Psoas muscle (tissue), 8 donors: Measurements from ENCODE around the gene MS4A15. TPM values are rescaled to one million over a fixed set of nuclear protein-coding genes. Genes with fewer than 3 reads are reported as not detected.

Source experiments
- ATAC-seq, 4 donors: fragments of 200-7000 bp; cut with Tn5 transposase; one replicate each; pipeline ENCODE4 v1.9.1; 2020; ENCODE audit warnings: moderate library complexity in 3 of 4, mild to moderate bottlenecking in 2 of 4
- DNase-seq, 2 donors: peaks; one replicate each; pipeline ENCODE4 v3.0.0-alpha.2; 2020
- H3K27ac ChIP-seq: fragments of 200-600 bp; one replicate; pipeline ENCODE4 v1.8.0; 2022
- H3K27me3 ChIP-seq, 3 donors: fragments of 200-600 bp in 1 of 3; one replicate each; pipeline versions ENCODE4 v1.6.1 to v1.8.0; 2013 to 2022; ENCODE audit warnings: low read length in 2 of 3, mild to moderate bottlenecking in 2 of 3, moderate library complexity in 1 of 3; ENCODE audit not compliant: insufficient read depth in 3 of 3
- H3K36me3 ChIP-seq, 2 donors: fragments of 200-600 bp in 1 of 2; one replicate each; pipeline versions ENCODE4 v1.6.1 to v1.8.0; 2013 to 2022; ENCODE audit warnings: low read depth in 1 of 2, mild to moderate bottlenecking in 1 of 2, moderate library complexity in 1 of 2; ENCODE audit not compliant: insufficient read depth in 1 of 2
- H3K4me1 ChIP-seq: fragments of 200-600 bp; one replicate; pipeline ENCODE4 v1.8.0; 2022
- H3K4me3 ChIP-seq: fragments of 200-600 bp; one replicate; pipeline ENCODE4 v1.8.0; 2022; ENCODE audit warnings: mild to moderate bottlenecking
- H3K9me3 ChIP-seq: fragments of 200-600 bp; one replicate; pipeline ENCODE4 v1.8.0; 2022
- WGBS, 3 donors: extraction: QIAGEN DNeasy Blood & Tissue Kit; methylation state at CpG; one replicate each; pipeline versions ENCODE4 v1.1.6 to v1.1.7; 2013; 5-methylcytosine and 5-hydroxymethylcytosine counted together
- intact Hi-C, 2 donors: fragments of 100-400 bp; cut with DNase I; formaldehyde crosslinking; loops; one replicate each; pipeline versions ENCODE4 v1.11.0 to v1.14.2; 2022
- polyA plus RNA-seq, 3 donors: library from polyadenylated mRNA; stranded (reverse); fragments of 200-250 nt; gene quantifications; one replicate each; pipeline ENCODE4 v1.2.3, GENCODE V29; 2013
- total RNA-seq, 4 donors: library from RNA; stranded (reverse); fragmentation: NEBNext Ultra II Directional in 2 of 4; extraction: Animal tissue kit (Norgen Biotek cat#: 25700) in 2 of 4; gene quantifications; one replicate each; pipeline versions ENCODE4 v1.2.1 to v1.2.4, GENCODE V29; 2021 to 2023
- TF ChIP-seq, protein P1 (sequence below): fragments of 200-600 bp; IDR thresholded peaks from one replicate; pipeline ENCODE4 v1.8.0; 2022; ENCODE audit warnings: antibody characterized with exemption
- donor health status: healthy with polysubstance abuse.
- donor health status: DM: no; HTN: no; CAD: no; lungs with moderate emphysema.
- donor health status: Bipolar disorder and iron deficiency.
- donor health status: healthy.
- donor health status: DM: yes; HTN: yes; CAD: no.
- donor health status: DM: no; HTN: no; CAD: no.
- donor health status: DM: no; HTN: no; CAD: no.
- donor health status: DM: yes; HTN: yes; CAD: no.

The MS4A15 gene
- total and polyA plus RNA-seq, 7 donors: not detected

DNA sequence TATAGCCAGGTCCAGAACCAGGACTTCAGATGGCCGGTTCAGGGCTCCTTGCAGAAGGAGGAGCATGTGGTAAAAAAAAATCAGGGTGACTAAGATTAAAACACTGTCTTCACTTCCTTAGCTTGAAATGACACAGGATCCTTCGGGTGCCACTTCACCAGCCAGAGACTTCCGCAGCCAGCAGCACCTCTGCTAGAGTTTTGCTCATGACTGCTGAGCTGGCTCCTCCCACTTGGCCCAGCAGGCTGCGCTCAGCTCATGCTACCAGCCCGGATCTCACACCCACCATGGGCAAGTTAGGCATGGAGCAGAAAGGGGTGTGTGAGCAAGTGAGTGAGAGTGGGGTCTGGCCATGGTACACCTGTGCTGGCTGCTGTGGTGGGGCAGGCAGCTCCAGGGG, 38.7 kb upstream of the MS4A15 start:
- no peaks in the 10 kb centered on the region for H3K4me1 ChIP-seq
- no peak for DNase-seq
- TF ChIP-seq, protein P1, sequence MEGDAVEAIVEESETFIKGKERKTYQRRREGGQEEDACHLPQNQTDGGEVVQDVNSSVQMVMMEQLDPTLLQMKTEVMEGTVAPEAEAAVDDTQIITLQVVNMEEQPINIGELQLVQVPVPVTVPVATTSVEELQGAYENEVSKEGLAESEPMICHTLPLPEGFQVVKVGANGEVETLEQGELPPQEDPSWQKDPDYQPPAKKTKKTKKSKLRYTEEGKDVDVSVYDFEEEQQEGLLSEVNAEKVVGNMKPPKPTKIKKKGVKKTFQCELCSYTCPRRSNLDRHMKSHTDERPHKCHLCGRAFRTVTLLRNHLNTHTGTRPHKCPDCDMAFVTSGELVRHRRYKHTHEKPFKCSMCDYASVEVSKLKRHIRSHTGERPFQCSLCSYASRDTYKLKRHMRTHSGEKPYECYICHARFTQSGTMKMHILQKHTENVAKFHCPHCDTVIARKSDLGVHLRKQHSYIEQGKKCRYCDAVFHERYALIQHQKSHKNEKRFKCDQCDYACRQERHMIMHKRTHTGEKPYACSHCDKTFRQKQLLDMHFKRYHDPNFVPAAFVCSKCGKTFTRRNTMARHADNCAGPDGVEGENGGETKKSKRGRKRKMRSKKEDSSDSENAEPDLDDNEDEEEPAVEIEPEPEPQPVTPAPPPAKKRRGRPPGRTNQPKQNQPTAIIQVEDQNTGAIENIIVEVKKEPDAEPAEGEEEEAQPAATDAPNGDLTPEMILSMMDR: no peak
- 81 to 90% (median 84%) methylated on average over 5 of the region's 5 CpGs for WGBS, 3 donors
- H3K9me3 ChIP-seq: no peaks in the 10 kb centered on the region
- ATAC-seq: no peak
- no peak overlapping the region for H3K4me3 ChIP-seq
- no peak overlapping the region for H3K27ac ChIP-seq
- intact Hi-C loops: no loop called here
- H3K27me3 ChIP-seq: peaks cover 0 to 7% (median 0%) of the 10 kb centered on the region in 3 donors
- no peaks in the 10 kb centered on the region for H3K36me3 ChIP-seq

DNA sequence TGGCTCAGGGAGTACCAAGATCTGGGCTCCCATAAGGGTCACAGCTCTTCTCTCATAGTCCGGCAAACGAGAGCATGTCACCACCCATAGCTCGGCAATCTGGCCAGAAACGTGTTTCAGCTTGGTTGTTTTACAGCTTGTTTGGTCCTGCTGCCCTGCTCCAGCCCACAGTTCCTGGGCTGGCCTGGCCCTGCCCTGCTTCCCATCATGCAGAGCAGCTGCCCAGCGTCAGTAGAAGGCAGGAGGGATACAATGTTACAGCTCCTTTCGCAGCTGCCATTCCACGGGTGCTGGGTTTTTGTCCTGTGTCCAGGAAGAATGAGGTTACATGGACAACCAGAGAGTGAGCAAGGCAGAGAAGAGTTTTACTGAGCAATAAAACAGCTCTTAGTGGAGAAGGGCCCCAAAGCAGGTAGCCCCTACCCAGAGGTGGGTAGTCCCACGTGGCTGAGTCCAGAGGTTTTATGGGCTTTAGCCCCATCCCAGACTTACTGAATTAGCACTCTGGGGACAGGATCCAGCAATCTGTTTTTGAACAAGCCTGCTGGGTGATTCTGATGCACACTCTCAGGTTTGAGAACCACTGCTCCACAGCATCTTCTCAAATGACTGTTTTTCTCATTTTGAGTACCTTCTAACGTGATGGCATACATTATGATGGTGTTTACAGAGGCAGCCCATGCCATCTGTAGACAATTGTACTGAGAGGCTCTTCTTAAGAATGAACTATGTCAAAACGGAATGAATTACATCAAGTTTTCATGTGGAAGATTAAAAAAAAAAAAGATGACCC, 37.9 kb upstream of the MS4A15 start:
- ATAC-seq (no peak), DNase-seq (no peak)
- 72 to 81% (median 74%) methylated on average over 10 of the region's 10 CpGs for WGBS, 3 donors
- Histone ChIP-seq H3K4me1 (no peaks in the 10 kb centered on the region), H3K4me3 (no peak overlapping the region), H3K9me3 (no peaks in the 10 kb centered on the region), H3K27me3 (peaks cover 0 to 7% (median 0%) of the 10 kb centered on the region in 3 donors), H3K27ac (no peak overlapping the region), H3K36me3 (no peaks in the 10 kb centered on the region)
- TF ChIP-seq, protein P1: no peak
- intact Hi-C loops: no loop called here

DNA sequence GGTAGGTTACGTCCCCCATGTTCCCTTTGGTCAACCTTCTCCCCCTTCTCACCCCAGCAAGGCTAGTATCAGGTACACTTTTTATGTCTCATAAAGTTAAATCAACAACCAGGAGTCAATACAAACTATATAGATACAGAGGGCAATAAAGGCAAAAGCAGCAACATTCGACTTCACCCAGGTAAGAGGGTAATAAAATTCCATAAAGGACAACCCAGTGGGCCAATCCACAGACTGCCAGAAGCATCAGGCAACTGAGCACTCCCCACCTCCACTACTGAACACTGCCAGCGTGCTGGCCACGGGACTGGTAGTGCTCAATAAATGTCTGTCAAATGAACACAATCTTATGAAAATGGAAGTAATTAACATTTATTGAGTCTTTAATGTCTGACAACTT, 37.3 kb upstream of the MS4A15 start:
- WGBS, 3 donors: 81 to 91% (median 87%) methylated on average over 4 of the region's 4 CpGs
- TF ChIP-seq, protein P1: no peak
- ATAC-seq: no peak

DNA sequence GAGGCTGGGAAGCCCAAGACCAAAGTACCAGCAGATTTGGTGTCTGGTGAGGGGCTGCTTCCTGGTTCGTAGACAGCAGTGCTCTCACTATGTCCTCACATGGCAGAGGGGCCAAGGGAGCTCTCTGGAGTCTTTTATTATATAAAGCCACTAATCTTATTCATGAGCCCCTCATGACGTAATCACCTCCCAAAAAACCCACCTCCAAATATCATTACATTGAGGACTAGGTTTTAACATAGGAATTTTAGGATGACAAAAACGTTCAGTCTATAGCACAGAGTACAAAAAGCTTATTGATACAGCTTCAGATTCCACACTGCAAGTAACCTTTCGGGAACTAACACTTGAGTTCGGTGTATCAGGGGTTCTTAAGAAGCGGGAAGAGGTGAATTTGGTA, 36.2 kb upstream of the MS4A15 start:
- no peak overlapping the region for H3K27ac ChIP-seq
- H3K27me3 ChIP-seq: peaks cover 0 to 5% (median 0%) of the 10 kb centered on the region in 3 donors
- no peak for DNase-seq
- H3K9me3 ChIP-seq: no peaks in the 10 kb centered on the region
- H3K36me3 ChIP-seq: no peaks in the 10 kb centered on the region
- H3K4me1 ChIP-seq: no peaks in the 10 kb centered on the region
- H3K4me3 ChIP-seq: no peak overlapping the region
- intact Hi-C loops: no loop called here
- ATAC-seq: no peak
- TF ChIP-seq, protein P1: no peak
- 74 to 79% (median 76%) methylated on average over 6 of the region's 6 CpGs for WGBS, 3 donors

More for the DNA sequence above, 37.3 kb upstream of the MS4A15 start:
- Histone ChIP-seq H3K27me3 (peaks cover 0 to 7% (median 0%) of the 10 kb centered on the region in 3 donors), H3K4me1 (no peaks in the 10 kb centered on the region), H3K4me3 (no peak overlapping the region), H3K9me3 (no peaks in the 10 kb centered on the region), H3K27ac (no peak overlapping the region), H3K36me3 (no peaks in the 10 kb centered on the region)
- DNase-seq: no peak
- intact Hi-C loops: no loop called here
